Renal pelvis (tissue), 4 donors: ENCODE measurements around the gene SPAG4. TPM values are rescaled to one million over a fixed set of nuclear protein-coding genes. Genes with fewer than 3 reads are reported as not detected.
A peak's percentile ranks its signal among the peaks of the same experiment; 100 is the strongest.

ENCODE experiments used
- DNase-seq: peaks from one replicate; pipeline ENCODE4 v3.0.0-alpha.2; 2013
- polyA plus RNA-seq, 3 donors: library from polyadenylated mRNA; unstranded; fragments of 120-200 nt; gene quantifications; one replicate each; pipeline ENCODE4 v1.2.1, GENCODE V29; 2013; ENCODE audit not compliant: insufficient read length in 3 of 3

The SPAG4 gene
- polyA plus RNA-seq, 3 donors, result 2.6 to 6.5 (median 4.6) TPM

DNA sequence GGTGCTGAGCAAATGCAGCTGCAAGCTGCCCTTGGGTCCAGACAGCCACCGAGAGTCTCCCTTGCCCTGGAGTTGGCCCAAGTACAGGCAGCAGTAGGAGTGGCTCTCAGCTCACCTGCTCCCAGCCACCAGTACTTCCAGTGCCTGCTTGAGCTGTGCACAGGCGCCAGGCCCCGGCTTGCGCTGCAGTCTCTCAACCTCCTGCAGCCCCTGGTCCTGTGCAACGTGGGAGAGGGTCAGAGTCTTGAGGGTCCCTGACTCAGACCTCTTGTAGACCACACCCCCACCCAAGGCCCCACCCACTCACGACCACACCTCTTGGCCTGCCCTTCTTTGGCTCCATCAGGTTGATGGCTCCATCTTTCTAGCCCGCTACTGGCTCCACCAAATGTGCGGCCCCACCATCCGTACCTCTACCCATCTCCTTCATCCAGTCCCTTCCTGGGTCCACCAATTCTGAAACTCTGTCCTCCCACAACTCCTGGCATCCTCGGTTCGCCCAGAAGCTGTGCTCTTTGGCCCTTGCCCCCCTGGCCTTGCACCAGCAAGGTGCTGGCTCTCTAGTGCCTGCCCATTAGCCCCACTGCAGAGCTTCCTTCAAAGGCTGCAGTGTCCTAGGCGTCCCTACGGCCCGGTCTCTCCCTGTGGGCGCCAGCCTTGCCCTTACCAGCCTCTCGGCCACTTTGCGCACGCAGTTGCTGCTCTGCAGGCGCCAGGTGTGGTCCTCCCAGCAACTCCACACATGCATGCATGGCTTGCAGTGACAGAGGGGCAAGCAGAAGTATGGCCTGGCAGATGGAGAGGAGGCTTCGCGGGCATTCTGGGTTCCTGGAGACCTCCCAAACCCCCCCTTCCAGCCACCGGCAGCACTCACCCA is 16.5 kb upstream of the SPAG4 start:
- DNase-seq, result no peak

- no peak for DNase-seq
These were observed 15.9 kb upstream of the SPAG4 start for GRCh38 chr20:35599776-35600120.

DNA sequence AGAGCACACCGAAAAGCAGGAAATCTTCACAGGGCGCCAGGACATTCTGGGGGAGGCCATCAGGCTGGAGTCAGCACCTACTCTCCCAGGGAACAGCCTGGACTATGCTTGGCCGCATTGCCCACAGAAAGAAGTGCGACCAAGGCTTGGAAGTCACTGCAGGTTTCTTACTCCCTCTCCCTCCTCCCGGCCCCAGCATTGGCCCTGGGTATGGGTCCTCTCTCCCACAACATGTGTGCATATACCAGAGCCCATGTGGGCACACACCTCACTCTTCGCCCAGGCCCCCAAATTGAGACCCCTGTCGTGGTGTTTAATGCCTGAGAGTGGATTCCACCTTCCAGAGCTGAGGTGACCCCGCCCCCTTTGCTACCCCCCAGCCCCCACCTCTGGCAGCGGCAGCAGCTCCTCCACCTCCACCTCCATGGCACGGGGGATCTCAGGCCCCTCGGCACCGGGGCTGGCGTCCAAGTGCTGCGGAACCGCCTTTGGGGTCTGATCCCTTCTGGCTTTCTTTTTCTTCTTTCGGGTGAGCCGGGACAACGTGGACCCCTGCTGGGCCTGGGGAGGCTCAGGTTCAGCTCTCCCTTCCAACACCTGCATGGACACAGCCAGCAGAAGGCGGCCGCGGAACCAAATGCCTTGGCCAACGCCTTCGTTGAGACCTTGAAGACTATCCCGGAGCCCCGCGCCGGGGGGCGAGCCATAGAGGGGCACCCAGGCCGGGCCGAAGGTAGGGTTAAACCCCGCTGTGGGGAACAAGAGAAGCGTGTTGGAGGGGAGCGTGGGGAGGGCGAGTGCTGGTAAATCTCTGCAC is 15.2 kb upstream of the SPAG4 start:
- DNase-seq, result no peak

DNA sequence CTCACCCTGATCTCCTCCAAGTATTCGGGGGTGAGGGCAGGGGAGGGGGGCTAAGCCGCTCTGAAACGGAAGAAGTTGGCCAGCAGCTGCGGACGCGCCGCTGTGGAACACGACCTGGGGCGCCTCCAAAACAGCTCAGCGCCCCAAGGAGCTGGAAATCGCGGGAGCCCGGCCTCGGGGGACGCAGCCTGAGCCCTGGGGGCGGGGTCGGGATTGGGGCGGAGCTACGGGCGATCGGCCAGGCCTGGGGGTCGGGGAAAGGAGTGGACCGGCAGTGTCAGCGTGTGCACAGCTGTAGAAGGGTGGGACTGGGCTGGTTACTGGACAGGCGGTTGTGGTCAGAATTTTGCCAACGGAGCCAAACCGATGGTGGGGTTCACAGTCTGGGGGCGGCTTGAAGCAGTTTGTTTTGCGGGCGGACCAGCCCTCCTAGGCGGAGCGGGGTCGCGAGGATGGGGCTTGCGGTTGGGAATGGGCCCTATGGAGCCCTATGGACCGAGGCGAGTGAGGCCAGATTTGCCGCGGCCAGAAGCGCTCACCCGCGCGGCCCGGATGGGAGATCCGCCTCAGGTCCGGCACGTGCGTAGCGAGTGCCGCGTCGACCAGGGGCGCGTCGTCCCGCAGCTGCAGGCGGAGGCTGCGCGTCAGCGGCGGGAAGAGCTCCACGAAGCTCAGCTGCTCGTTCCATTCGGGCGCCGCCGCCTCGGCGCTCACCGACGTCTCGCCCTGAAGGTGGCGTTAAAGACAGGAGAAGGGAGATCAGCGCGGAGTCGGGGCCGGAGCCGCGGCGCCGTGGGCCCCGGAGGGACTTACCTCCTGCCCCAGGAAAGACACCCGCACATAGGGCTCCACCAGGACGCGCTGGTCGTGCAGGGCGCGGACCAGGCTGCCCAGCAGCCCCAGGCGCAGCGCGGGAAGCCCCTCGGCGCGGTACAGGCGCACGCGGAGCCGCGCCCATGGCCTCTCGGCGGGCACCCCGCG is 14.3 kb upstream of the SPAG4 start:
- peak; percentile 63 for DNase-seq

DNA sequence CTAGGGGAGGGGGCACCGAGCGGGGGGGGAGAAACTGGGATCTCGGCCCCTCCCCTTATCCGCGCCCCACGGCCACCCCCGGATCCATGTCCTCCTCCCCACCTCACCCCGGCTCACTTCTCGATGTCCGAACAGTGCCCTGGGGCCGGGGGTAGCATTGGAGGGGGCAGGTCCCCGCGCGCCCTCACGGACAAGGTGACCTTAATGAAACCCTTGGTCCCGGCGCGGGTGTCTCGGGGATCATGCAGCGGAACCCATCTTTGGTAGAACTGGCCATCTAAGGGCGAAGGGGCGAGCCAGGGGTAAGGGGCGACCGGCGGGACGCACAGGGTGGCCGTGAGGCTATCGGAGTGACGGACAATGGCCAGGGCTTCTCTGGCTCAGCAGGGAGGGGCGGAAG is 13.6 kb upstream of the SPAG4 start:
- no peak for DNase-seq

- no peak for DNase-seq
These were observed 12.7 kb upstream of the SPAG4 start for GRCh38 chr20:35602851-35603495.

GRCh38 chr20:35603695-35604448 is 11.8 kb upstream of the SPAG4 start:
- peak; percentile 61 for DNase-seq

GRCh38 chr20:35604449-35604747 is 11.2 kb upstream of the SPAG4 start:
- DNase-seq, result no peak

DNA sequence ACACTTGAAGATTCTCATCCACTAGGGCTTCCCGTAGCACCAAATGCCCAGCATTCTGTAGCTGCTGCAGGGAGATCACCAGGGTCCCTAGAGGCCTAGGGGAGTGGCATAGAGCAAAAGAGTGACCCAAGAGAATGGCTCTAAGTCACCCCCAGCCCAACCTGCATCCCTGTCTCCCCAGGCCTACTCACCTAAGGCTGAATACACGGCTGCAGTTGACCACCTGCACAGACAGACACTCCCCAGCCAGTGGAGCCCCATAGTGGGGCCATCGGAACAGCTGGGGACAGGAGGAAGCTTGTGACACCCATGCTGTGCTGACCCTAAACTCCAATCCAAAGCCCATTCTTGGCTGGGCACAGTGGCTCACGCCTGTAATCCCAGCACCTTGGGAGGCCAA is 9.5 kb upstream of the SPAG4 start:
- DNase-seq, result no peak

DNA sequence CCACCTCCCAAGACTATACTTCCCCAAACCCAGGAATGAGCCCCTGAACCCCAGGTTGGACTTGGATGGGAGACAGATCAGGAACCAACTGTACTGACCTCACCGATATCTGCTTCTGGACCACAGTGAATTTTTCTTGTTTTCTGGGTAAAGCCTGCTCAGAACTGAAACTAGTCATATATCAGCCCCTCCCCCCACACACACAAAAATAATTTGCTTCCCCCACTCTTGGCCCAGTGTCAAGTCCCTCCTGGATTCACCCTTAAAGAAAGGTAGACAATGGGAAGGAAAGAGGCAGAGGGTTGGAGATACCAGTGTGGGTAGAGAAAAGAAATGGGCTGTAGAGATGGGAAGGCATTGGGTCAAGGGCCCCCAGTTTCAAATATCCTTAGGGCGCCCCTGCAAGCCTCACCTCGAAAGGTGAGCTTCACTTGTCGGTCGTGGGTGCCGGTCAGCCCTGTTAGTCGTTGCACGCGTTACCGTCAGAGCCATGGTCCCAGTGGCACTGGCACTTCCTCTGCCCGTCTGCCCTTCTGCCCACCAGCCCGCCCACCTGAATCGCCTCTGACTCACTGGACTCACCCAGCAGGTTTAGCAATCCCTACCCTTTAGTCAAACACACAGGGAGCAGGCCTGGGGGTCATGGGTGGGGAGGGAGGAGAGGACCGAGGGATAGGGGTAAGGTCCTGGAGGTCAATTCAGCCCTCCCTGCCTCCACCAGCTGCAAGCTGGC is 8.5 kb upstream of the SPAG4 start:
- DNase-seq, result no peak

- DNase-seq, result no peak
These were observed 4.7 kb upstream of the SPAG4 start for GRCh38 chr20:35610833-35611427.

DNA sequence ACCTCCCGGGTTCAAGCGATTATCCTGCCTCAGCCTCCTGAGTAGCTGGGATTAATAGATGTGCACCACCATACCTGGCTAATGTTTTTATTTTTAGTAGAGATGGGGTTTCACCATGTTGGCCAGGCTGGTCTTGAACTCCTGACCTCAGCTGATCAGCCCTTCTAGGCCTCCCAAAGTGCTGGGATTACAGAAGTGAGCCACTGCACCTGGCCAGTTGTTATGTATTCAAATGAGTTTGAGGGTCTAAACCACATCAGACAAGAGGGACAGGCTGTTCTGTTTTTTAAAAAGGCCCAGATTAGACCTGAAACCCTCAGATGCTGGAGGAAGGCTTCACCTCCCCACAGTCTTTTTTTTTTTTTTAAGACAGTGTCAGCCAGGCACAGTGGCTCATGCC is 4.1 kb upstream of the SPAG4 start:
- DNase-seq, result no peak

GRCh38 chr20:35616465-35617396 is 1.1 kb downstream of the SPAG4 start:
- peak; percentile 75 for DNase-seq

- peak; percentile 41 for DNase-seq
These were observed 2.0 kb downstream of the SPAG4 start for GRCh38 chr20:35617397-35618262.

- peak; percentile 11 for DNase-seq
These were observed 2.9 kb downstream of the SPAG4 start for GRCh38 chr20:35618263-35619131.
